Panc1 (cell line): ENCODE data around the gene REX1BD.

Experiments
- CTCF ChIP-seq: fragments of 450-650 bp; IDR thresholded peaks from 2 replicates; pipeline ENCODE4 v1.5.1; 2017; ENCODE audit warnings: mild to moderate bottlenecking
- REST ChIP-seq, 2 experiments: IDR thresholded peaks; 2 replicates each; pipeline ENCODE4 v1.6.1; 2011 to 2012; ENCODE audit warnings: low read depth in 2 of 2, control low read depth in 1 of 2, low read length in 1 of 2, mild to moderate bottlenecking in 1 of 2, moderate library complexity in 1 of 2; ENCODE audit not compliant: insufficient read depth in 1 of 2

GRCh38 chr19:18636969-18637629, 48.5 kb downstream of the REX1BD start, which contains the start of gene KLHL26:
- TF ChIP-seq CTCF (no peak), REST (IDR thresholded peaks at IDR 0.05; ENCODE audit: insufficient read depth in 1 of 2, low read depth in 2 of 2, low read length in 1 of 2) (no peak)
